DMS53 treated with DMSO at 0.1 percent for 48 hours (cell line): ENCODE measurements around the gene ADRA2B.
"Not testable (repeated sequence)": the region's sequence is repeated elsewhere in the genome, so short reads cannot be mapped to it uniquely, and the experiment has no call there.

Experiments
- DNase-seq: peaks from one replicate; lab custom pipeline; 2025; ENCODE audit not compliant: unreplicated experiment; lab: John Stamatoyannopoulos, UW

Gene ADRA2B

GRCh38 chr2:96150791-96151594 is 34.6 kb upstream of the ADRA2B start:
- no peak for DNase-seq

- DNase-seq = no peak
Measured at GRCh38 chr2:96150007-96150640, 33.8 kb upstream of the ADRA2B start.

GRCh38 chr2:96148410-96149217 is 32.2 kb upstream of the ADRA2B start:
- DNase-seq = peak; percentile 82

- no peak for DNase-seq
Measured at GRCh38 chr2:96147593-96148201, 31.3 kb upstream of the ADRA2B start.

GRCh38 chr2:96146881-96147592 is 30.7 kb upstream of the ADRA2B start:
- no peak for DNase-seq

GRCh38 chr2:96146153-96146880 is 29.9 kb upstream of the ADRA2B start:
- no peak for DNase-seq

- no peak for DNase-seq
Measured at GRCh38 chr2:96145848-96146152, 29.4 kb upstream of the ADRA2B start.

GRCh38 chr2:96145036-96145847 is 28.9 kb upstream of the ADRA2B start, which contains the start of gene DUSP2:
DUSP2 (minus strand) TSS chr2:96145440; CDS start chr2:96145354, 86 bp downstream.
- peak; percentile 83 for DNase-seq

- peak; percentile 47 for DNase-seq
Measured at GRCh38 chr2:96144481-96145035, 28.2 kb upstream of the ADRA2B start.

GRCh38 chr2:96143848-96144480 is 27.6 kb upstream of the ADRA2B start:
- DNase-seq = peak; percentile 63

- no peak for DNase-seq
Measured at GRCh38 chr2:96143231-96143847, 27.0 kb upstream of the ADRA2B start.

- DNase-seq = no peak
Measured at GRCh38 chr2:96142217-96143113, 26.1 kb upstream of the ADRA2B start.

GRCh38 chr2:96141624-96141967 is 25.2 kb upstream of the ADRA2B start:
- DNase-seq = not testable (repeated sequence)

- DNase-seq = no peak
Measured at GRCh38 chr2:96140941-96141623, 24.7 kb upstream of the ADRA2B start.

GRCh38 chr2:96139181-96139758 is 22.9 kb upstream of the ADRA2B start:
- DNase-seq = no peak
